ENCODE results near the gene MECP2. TPM values are rescaled to one million over a fixed set of nuclear protein-coding genes. Genes with fewer than 3 reads are reported as not detected.

MECP2 gene
- total and polyA plus RNA-seq, 10 of the 15 experiments (the other 5 are each of a cell fraction or from before 2014, with no cell fraction given), result 1.3 to 32.7 (median 13.7) TPM

DNA sequence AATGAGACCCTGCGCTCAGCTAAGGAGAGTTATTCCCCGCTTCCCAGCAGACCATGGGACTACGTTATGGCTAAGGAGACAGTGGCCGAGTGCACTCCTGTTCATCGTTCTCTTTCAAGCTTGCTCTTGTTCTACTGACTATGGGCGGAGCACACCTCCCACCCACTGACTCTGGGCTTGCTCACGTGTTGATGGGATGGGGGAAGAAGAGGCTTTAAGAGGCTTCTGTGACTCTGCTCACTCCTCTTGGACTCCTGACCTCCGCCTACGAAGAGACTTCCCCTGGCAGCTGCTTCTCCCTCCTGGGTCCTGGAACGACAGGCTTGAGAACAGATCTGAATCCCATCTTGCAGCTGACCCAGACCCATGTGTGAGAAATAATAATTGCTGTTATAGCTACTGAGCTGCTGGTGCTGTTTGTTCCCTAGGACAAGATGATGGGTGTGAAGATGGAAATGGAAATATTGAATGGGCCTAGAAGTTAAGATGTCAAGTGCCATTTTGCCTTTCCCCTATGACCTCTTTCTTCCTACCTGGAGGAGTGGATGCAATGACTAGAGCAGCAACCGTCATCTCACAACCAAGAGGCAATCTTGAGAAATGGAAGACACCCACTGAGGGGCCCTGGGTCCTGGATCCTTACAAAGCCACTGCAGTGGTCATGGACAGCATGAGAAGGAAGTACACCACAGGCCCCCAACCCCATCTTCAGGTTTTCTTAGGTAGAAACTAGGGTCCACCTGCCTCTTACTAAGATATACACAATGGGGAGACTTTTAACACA is 39.1 kb downstream of the MECP2 start (continued):
- TF ChIP-seq, protein P1, sequence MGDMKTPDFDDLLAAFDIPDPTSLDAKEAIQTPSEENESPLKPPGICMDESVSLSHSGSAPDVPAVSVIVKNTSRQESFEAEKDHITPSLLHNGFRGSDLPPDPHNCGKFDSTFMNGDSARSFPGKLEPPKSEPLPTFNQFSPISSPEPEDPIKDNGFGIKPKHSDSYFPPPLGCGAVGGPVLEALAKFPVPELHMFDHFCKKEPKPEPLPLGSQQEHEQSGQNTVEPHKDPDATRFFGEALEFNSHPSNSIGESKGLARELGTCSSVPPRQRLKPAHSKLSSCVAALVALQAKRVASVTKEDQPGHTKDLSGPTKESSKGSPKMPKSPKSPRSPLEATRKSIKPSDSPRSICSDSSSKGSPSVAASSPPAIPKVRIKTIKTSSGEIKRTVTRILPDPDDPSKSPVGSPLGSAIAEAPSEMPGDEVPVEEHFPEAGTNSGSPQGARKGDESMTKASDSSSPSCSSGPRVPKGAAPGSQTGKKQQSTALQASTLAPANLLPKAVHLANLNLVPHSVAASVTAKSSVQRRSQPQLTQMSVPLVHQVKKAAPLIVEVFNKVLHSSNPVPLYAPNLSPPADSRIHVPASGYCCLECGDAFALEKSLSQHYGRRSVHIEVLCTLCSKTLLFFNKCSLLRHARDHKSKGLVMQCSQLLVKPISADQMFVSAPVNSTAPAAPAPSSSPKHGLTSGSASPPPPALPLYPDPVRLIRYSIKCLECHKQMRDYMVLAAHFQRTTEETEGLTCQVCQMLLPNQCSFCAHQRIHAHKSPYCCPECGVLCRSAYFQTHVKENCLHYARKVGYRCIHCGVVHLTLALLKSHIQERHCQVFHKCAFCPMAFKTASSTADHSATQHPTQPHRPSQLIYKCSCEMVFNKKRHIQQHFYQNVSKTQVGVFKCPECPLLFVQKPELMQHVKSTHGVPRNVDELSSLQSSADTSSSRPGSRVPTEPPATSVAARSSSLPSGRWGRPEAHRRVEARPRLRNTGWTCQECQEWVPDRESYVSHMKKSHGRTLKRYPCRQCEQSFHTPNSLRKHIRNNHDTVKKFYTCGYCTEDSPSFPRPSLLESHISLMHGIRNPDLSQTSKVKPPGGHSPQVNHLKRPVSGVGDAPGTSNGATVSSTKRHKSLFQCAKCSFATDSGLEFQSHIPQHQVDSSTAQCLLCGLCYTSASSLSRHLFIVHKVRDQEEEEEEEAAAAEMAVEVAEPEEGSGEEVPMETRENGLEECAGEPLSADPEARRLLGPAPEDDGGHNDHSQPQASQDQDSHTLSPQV (IDR thresholded peaks at IDR 0.05), result no peak

GRCh38 chrX:154057791-154058190 is 39.7 kb downstream of the MECP2 start:
- H3K4me3 ChIP-seq, result no peak overlapping the region
- intact Hi-C loops (cut with micrococcal nuclease; ENCODE audit: unreplicated experiment), result no loop called here
- ChIA-PET RAD21 (ENCODE audit: unreplicated experiment) (no interaction called here), CTCF (interaction anchor here (0.7 kb wide), 1 partner anchor 146 kb away, joined by 3 read pairs; no protein-coding TSS in a partner anchor), POLR2A (no interaction called here), SMC1A (ENCODE audit: uncharacterized antibody, unreplicated experiment) (interaction anchor here (2.0 kb wide), 1 partner anchor 18 kb away, joined by 4 read pairs; no protein-coding TSS in a partner anchor)
- H3K27ac ChIP-seq (ENCODE audit: control insufficient read depth, insufficient read depth), result no peak overlapping the region
- no peaks in the 10 kb centered on the region; a peak in 1 of 4 replicates for H3K36me3 ChIP-seq (ENCODE audit: control insufficient read depth in 2 of 2, insufficient read depth in 2 of 2, low read length in 1 of 2)
- no peak for FAIRE-seq
- no peak for DNase-seq (ENCODE audit: low read depth, low spot score)
- no peaks in the 10 kb centered on the region; the same call in 1 of the 2 replicates for H3K79me2 ChIP-seq (ENCODE audit: control insufficient read depth, insufficient read depth, low read length)
- no peaks in the 10 kb centered on the region; a peak in 1 of 4 replicates for H3K27me3 ChIP-seq (replicated peaks in 1 of 2; ENCODE audit: control insufficient read depth in 2 of 2, insufficient read depth in 2 of 2, low read length in 1 of 2)
- peaks cover 2% of the 10 kb centered on the region; the same call in 1 of the 2 replicates for H4K20me1 ChIP-seq (ENCODE audit: control insufficient read depth, insufficient read depth)
- peak; percentile 20 for TF ChIP-seq BCL3 (IDR thresholded peaks at IDR 0.05; ENCODE audit: borderline replicate concordance, insufficient read depth, low read depth, low read length, poor library complexity, severe bottlenecking)
- TF ChIP-seq PAX8 (IDR thresholded peaks at IDR 0.05), result no peak
- no peak for TF ChIP-seq MTA3 (IDR thresholded peaks at IDR 0.05; ENCODE audit: borderline replicate concordance, low read length)
- TF ChIP-seq, protein P1 (IDR thresholded peaks at IDR 0.05), result no peak
- no TSS peak for BruUV-seq (replicated peaks)
- no peak overlapping the region for H3K4me2 ChIP-seq (ENCODE audit: control insufficient read depth, insufficient read depth)
- no peaks in the 10 kb centered on the region for H3K4me1 ChIP-seq (ENCODE audit: control insufficient read depth, insufficient read depth, low read length)
- ATAC-seq, result no peak
- no peak overlapping the region for H2AFZ ChIP-seq (ENCODE audit: control insufficient read depth, low read depth, low read length)
- no peak overlapping the region for H3K9ac ChIP-seq (ENCODE audit: control insufficient read depth, insufficient read depth, low read length)
- WGBS (ENCODE audit: insufficient coverage, insufficient replicate concordance, low lambda C conversion rate, missing lambda C conversion rate), result 0% methylated on average over 1 of the region's 1 CpG
- no peaks in the 10 kb centered on the region for H3K9me3 ChIP-seq (replicated peaks; ENCODE audit: control insufficient read depth, insufficient read depth, low read length)
- in situ Hi-C loops (cut with MboI), result no loop called here

Measured in GM12878 (cell line).